GM12874 (cell line): ENCODE results near the gene CDC23.

Experiments
- CTCF ChIP-seq: IDR thresholded peaks from 2 replicates; pipeline ENCODE4 v1.5.1; 2011; ENCODE audit warnings: low read depth, mild to moderate bottlenecking, control low read depth, low read length, moderate library complexity; ENCODE audit not compliant: insufficient read depth

Gene CDC23

DNA sequence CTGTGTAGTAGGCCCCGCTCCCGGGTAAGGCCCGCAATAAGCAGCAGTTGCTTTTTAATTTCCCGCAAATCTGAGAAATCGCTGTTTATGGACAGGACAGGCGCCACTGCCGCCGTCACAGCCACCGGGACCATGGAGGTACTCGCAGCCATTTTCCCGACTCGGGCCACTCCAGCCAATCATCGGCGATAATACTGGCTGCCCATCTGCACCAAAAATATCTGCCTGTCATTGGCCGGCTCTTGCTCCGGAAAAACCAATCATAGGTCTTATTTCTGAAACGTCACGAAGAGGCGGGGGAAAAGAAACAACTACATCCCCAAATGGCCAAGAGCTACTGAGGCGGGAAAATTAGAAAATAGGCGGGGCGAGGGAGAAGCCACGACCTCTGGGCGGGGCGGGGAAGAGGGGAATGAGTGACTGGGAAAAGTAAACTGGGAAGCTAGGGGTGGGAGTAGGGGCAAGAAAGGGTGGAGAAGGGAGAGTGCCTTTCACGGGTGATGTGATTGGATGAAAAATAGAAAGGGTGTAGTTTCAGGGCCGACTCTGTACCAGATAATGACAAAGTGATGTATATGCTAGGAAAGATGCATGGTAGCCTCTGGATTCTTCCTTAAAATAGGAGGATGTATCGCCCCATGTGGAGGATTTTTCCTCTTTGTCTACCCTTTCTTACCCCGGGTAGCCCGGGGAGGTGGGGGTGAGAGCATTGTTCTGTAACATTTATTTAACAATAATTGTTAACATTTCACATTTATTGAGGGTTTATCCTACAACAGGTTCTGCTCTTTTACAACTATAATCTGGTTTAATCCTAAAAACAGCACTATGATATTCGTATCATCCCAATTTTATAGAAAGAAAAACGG, at the start of gene CDC23:
CDC23 (minus strand) TSS at position 163 of the 869 bp plus-strand sequence; CDS start at position 152, 11 bp downstream.
- no peak for TF ChIP-seq CTCF

GRCh38 chr5:138258704-138259292, 45.7 kb upstream of the CDC23 start:
- no peak for TF ChIP-seq CTCF

- no peak for TF ChIP-seq CTCF
These were observed 44.5 kb upstream of the CDC23 start for GRCh38 chr5:138257583-138257982.

DNA sequence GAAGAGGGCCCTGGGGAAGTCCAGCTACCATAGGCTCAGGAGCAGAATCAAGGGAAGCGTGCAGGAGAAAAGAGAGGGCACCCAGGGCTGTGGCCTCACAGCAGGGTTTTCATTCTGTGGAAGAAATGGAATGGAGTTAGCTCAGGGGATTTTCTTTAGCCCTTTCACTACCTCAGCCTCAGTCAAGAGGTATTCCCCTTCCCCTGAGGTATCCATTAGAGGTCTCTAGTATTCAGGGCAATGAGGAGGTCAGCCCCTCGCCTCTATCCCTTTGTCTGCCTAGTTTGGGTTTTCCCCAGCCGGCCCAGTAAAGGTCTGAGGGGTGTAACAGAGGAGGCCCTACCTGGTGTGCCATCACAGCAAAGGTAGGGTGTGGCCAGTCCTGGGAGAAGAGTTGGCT, 39.8 kb upstream of the CDC23 start:
- no peak for TF ChIP-seq CTCF

- TF ChIP-seq CTCF, result no peak
These were observed 33.7 kb upstream of the CDC23 start for GRCh38 chr5:138246822-138247221.

- TF ChIP-seq CTCF, result no peak
These were observed 33.2 kb upstream of the CDC23 start for GRCh38 chr5:138246334-138246733.

DNA sequence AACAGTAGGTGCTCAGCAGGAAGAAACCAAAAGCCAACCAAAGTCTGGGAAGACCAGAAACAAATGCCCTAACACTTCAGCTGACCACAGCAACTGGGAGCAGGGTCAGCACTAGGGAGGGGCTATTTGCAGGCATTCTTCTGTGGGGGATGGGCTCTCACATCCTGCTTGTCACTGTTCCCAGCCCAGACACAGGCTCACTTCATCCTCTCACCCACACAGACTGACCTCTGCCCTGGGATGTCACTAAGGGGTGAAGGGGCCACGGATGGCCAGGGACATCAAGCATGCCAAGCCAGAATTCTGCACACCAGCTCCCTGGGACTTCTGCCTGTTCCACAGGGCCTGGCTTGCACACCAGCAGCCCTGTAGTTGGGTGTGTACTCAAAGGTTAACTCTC, 32.6 kb upstream of the CDC23 start:
- no peak for TF ChIP-seq CTCF
